Lower leg skin (tissue), 3 donors: ENCODE measurements around the gene MTHFSD.

Source experiments
- CTCF ChIP-seq, 3 donors: fragments of 450-650 bp; IDR thresholded peaks; one replicate each; pipeline ENCODE4 v1.5.1; 2016; ENCODE audit warnings: antibody characterized with exemption in 3 of 3, mild to moderate bottlenecking in 3 of 3, moderate library complexity in 2 of 3
- POLR2A ChIP-seq, 2 donors: fragments of 450-650 bp; IDR thresholded peaks; one replicate each; pipeline ENCODE4 v1.6.1; 2016 to 2017; ENCODE audit warnings: antibody characterized with exemption in 2 of 2, mild to moderate bottlenecking in 1 of 2, moderate library complexity in 1 of 2

GRCh38 chr16:86545954-86546637, 8.9 kb downstream of the MTHFSD start:
- TF ChIP-seq POLR2A (IDR thresholded peaks at IDR 0.05) (no peak), CTCF (IDR thresholded peaks at IDR 0.05) (no peak)
